ENCODE data around the gene PNMA6F. TPM values are rescaled to one million over a fixed set of nuclear protein-coding genes. Genes with fewer than 3 reads are reported as not detected.

The PNMA6F gene
- total RNA-seq, 1 donor from 2014 or later, result not detected

- Mint-ChIP-seq H3K36me3 (ENCODE audit: low read depth, unreplicated experiment) (no peaks in the 10 kb centered on the region), H3K9me3 (ENCODE audit: unreplicated experiment) (no peaks in the 10 kb centered on the region)
- no peak overlapping the region for H3K9ac ChIP-seq (ENCODE audit: low read length)
Observed at GRCh38 chrX:153339662-153340061, 18.1 kb upstream of the PNMA6F start.

GRCh38 chrX:153338836-153339235, 17.3 kb upstream of the PNMA6F start:
- no peak overlapping the region for H3K9ac ChIP-seq (ENCODE audit: low read length)
- Mint-ChIP-seq H3K27me3 (ENCODE audit: low read depth, unreplicated experiment) (no peaks in the 10 kb centered on the region), H3K4me1 (ENCODE audit: low read depth, unreplicated experiment) (peaks cover 6% of the 10 kb centered on the region), H3K9me3 (ENCODE audit: unreplicated experiment) (no peaks in the 10 kb centered on the region), H3K4me3 (ENCODE audit: unreplicated experiment) (no peak overlapping the region), H3K36me3 (ENCODE audit: low read depth, unreplicated experiment) (no peaks in the 10 kb centered on the region), H3K27ac (ENCODE audit: unreplicated experiment) (no peak overlapping the region)
- no peak overlapping the region for H2AFZ ChIP-seq (ENCODE audit: low read depth, low read length)
- FAIRE-seq (peak; percentile 5), DNase-seq (ENCODE audit: low read depth) (no peak)
- H3K79me2 ChIP-seq (ENCODE audit: insufficient read depth, low read length), result peaks cover 72% of the 10 kb centered on the region
- no peak overlapping the region for H3K27ac ChIP-seq (ENCODE audit: low read depth, low read length)
- peaks cover 61% of the 10 kb centered on the region for H4K20me1 ChIP-seq (ENCODE audit: insufficient read depth, low read length)
- TF ChIP-seq CTCF (IDR thresholded peaks at IDR 0.05; ENCODE audit: insufficient read depth, low read depth, low read length), result no peak
- peaks cover 4% of the 10 kb centered on the region for H3K4me1 ChIP-seq (ENCODE audit: insufficient read depth, low read length)
- H3K9me3 ChIP-seq (ENCODE audit: insufficient read depth, low read depth, low read length), result no peaks in the 10 kb centered on the region
- peaks cover 6% of the 10 kb centered on the region for H3K36me3 ChIP-seq (ENCODE audit: insufficient read depth, low read length)
- H3K4me3 ChIP-seq (ENCODE audit: insufficient read depth, low read depth, low read length), result no peak overlapping the region
- H3K27me3 ChIP-seq (ENCODE audit: insufficient read depth, low read length), result no peaks in the 10 kb centered on the region
- no peak overlapping the region for H3K4me2 ChIP-seq (ENCODE audit: low read length)

More at GRCh38 chrX:153339662-153340061, 18.1 kb upstream of the PNMA6F start:
- Mint-ChIP-seq H3K27me3 (ENCODE audit: low read depth, unreplicated experiment) (no peaks in the 10 kb centered on the region), H3K4me3 (ENCODE audit: unreplicated experiment) (no peak overlapping the region), H3K4me1 (ENCODE audit: low read depth, unreplicated experiment) (peaks cover 6% of the 10 kb centered on the region), H3K27ac (ENCODE audit: unreplicated experiment) (no peak overlapping the region)
- Histone ChIP-seq H3K4me3 (ENCODE audit: insufficient read depth, low read depth, low read length) (no peak overlapping the region), H3K4me1 (ENCODE audit: insufficient read depth, low read length) (peaks cover 4% of the 10 kb centered on the region), H3K27me3 (ENCODE audit: insufficient read depth, low read length) (no peaks in the 10 kb centered on the region), H3K79me2 (ENCODE audit: insufficient read depth, low read length) (peaks cover 74% of the 10 kb centered on the region), H2AFZ (ENCODE audit: low read depth, low read length) (no peak overlapping the region), H4K20me1 (ENCODE audit: insufficient read depth, low read length) (peaks cover 69% of the 10 kb centered on the region), H3K9me3 (ENCODE audit: insufficient read depth, low read depth, low read length) (no peaks in the 10 kb centered on the region), H3K36me3 (ENCODE audit: insufficient read depth, low read length) (peaks cover 6% of the 10 kb centered on the region), H3K27ac (ENCODE audit: low read depth, low read length) (no peak overlapping the region), H3K4me2 (ENCODE audit: low read length) (no peak overlapping the region)
- DNase-seq (ENCODE audit: low read depth) (no peak), FAIRE-seq (no peak)
- no peak for TF ChIP-seq CTCF (IDR thresholded peaks at IDR 0.05; ENCODE audit: insufficient read depth, low read depth, low read length)

GRCh38 chrX:153336988-153337387, 15.4 kb upstream of the PNMA6F start:
- FAIRE-seq, result no peak
- Histone ChIP-seq H3K27ac (ENCODE audit: low read depth, low read length) (no peak overlapping the region), H2AFZ (ENCODE audit: low read depth, low read length) (no peak overlapping the region), H3K4me3 (ENCODE audit: insufficient read depth, low read depth, low read length) (no peak overlapping the region), H3K79me2 (ENCODE audit: insufficient read depth, low read length) (peaks cover 59% of the 10 kb centered on the region), H3K4me1 (ENCODE audit: insufficient read depth, low read length) (peaks cover 3% of the 10 kb centered on the region), H3K9me3 (ENCODE audit: insufficient read depth, low read depth, low read length) (no peaks in the 10 kb centered on the region), H4K20me1 (ENCODE audit: insufficient read depth, low read length) (peaks cover 48% of the 10 kb centered on the region), H3K27me3 (ENCODE audit: insufficient read depth, low read length) (no peaks in the 10 kb centered on the region), H3K9ac (ENCODE audit: low read length) (no peak overlapping the region), H3K4me2 (ENCODE audit: low read length) (no peak overlapping the region), H3K36me3 (ENCODE audit: insufficient read depth, low read length) (peaks cover 6% of the 10 kb centered on the region)
- TF ChIP-seq CTCF (IDR thresholded peaks at IDR 0.05; ENCODE audit: insufficient read depth, low read depth, low read length), result no peak
- TF ChIP-seq EZH2 (IDR thresholded peaks at IDR 0.05; ENCODE audit: insufficient read depth, low read length), result no peak
- Mint-ChIP-seq H3K4me1 (ENCODE audit: low read depth, unreplicated experiment) (peaks cover 6% of the 10 kb centered on the region), H3K27ac (ENCODE audit: unreplicated experiment) (no peak overlapping the region), H3K4me3 (ENCODE audit: unreplicated experiment) (no peak overlapping the region), H3K9me3 (ENCODE audit: unreplicated experiment) (no peaks in the 10 kb centered on the region), H3K27me3 (ENCODE audit: low read depth, unreplicated experiment) (no peaks in the 10 kb centered on the region), H3K36me3 (ENCODE audit: low read depth, unreplicated experiment) (no peaks in the 10 kb centered on the region)
- no peak for DNase-seq (ENCODE audit: low read depth)

Data from astrocyte (in vitro differentiated cells and primary cell).